GM21723 (cell line): ENCODE measurements around the gene F2R.
"Not testable (repeated sequence)": the region's sequence is repeated elsewhere in the genome, so short reads cannot be mapped to it uniquely, and the experiment has no call there.

Experiments
- ATAC-seq: cut with Tn5 transposase; IDR thresholded peaks from one replicate; pipeline ENCODE4 v1.9.1; 2021; ENCODE audit warnings: mild to moderate bottlenecking, moderate library complexity; ENCODE audit not compliant: unreplicated experiment

The F2R gene

DNA sequence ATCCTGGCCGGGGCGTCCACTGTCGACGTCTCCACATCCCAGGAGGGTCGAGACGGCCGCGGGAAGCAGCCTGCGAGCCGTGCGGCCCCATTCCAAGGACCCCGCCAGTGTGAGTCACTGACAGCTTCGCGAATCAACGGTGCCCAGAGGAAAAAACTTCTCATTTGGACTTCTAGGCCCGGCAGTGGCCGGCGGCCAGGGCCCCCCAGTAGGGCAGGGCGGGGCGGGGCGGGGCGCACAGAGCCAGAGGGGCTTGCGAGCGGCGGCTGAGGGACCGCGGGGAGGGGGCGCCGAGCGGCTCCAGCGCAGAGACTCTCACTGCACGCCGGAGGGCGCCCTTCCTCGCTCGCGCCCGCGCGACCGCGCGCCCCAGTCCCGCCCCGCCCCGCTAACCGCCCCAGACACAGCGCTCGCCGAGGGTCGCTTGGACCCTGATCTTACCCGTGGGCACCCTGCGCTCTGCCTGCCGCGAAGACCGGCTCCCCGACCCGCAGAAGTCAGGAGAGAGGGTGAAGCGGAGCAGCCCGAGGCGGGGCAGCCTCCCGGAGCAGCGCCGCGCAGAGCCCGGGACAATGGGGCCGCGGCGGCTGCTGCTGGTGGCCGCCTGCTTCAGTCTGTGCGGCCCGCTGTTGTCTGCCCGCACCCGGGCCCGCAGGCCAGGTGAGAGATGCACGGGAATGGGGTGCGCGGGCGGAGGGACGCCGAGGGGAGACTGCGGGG is at the start of gene F2R:
F2R (plus strand) TSS at position 391 of the 720 bp plus-strand sequence; CDS start at position 573, 182 bp downstream.
- peak; percentile 67 for ATAC-seq

DNA sequence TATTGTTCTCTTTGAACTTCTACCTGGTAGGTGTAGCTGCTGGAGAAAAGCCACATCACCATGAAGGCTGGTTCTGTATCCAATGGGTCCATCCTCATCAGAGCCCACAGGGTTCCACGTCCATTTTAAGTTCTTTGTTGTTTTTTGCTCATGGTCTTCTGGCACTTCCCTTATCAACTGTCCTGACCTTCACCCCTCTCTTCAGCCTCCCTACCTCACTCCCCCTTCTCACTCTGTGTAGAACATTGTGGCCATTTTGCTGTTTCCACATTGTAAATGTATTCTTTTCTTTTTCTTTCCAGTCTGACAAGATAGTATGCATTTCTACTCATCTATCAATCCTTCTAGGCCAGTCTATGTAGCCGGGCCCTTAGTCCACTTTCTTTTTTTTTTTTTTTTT is 48.4 kb upstream of the F2R start:
- ATAC-seq, result no peak

DNA sequence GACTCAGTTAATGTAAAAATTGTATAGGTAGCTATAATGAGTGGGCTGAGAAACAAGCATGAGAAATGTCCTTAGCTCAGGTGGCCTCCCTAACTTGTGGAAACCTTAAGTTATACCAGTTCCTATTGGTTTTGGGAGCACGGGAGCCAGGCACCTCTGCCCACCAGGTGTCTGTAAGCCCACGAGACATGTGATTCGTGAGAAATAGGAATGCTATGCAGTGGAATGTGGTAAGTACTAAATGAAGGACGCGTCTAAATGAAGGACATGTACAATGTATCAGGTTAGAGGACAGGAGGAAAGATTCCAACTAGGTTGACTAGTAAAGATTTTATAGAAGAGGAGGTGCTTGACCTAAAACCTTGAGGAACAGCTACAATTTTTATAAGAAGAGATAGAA is 46.7 kb upstream of the F2R start:
- ATAC-seq, result no peak

DNA sequence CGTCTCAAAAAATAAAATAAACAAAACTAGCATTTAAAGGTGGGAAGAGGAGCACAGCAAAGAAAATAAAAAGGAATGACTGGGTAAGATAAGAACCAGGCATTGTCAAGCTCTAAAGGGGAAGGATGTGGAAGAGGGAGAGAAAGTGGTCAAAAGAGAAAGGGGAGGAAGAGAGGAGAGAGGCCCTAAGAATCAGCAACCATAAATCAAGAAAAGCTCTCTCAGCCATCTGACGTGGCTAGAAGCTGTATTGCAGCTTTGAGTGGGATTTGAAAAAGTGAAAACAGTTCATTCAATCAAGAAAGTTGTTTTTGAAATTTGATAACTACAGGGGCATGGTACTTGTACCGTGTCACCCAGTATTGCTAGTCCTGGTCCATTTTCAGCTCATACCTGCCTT is 45.4 kb upstream of the F2R start:
- no peak for ATAC-seq

DNA sequence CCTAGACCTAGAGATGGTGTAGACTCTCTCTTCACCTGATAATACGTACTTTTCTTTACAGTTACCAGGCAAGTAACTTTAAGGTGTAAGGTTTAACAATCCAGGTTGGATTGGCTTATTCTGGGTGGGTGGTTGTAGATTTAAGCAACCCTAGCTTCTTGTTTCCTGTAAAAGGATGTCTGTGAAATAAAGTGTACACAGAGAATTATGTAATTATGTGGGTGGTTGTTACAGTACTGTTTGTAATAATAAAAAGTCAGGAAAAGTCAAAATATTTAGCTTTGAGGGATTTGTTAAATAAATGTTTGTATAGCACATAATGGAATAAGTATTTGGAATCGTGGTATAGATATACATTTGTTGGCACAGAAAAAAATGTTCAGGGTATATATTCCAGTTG is 43.7 kb upstream of the F2R start:
- no peak for ATAC-seq

DNA sequence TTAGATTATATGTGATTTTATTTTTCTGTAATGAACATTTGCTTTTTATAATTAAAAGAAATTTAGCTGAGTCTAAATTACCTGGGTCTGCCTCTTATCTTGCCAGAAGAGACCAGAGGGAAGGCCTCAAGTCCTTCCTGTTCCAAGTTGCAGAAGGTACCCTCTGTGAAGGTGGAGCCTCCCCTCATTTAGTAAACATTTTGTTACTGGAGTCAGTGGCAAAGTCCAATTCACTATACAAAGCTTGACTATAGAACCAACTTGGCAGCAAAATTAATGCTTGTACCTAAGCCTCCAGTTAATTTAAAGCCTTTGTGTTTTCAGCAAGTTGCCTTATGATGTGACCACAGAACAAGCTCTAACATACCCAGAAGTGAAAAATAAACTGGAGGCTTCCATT is 42.8 kb upstream of the F2R start:
- no peak for ATAC-seq

DNA sequence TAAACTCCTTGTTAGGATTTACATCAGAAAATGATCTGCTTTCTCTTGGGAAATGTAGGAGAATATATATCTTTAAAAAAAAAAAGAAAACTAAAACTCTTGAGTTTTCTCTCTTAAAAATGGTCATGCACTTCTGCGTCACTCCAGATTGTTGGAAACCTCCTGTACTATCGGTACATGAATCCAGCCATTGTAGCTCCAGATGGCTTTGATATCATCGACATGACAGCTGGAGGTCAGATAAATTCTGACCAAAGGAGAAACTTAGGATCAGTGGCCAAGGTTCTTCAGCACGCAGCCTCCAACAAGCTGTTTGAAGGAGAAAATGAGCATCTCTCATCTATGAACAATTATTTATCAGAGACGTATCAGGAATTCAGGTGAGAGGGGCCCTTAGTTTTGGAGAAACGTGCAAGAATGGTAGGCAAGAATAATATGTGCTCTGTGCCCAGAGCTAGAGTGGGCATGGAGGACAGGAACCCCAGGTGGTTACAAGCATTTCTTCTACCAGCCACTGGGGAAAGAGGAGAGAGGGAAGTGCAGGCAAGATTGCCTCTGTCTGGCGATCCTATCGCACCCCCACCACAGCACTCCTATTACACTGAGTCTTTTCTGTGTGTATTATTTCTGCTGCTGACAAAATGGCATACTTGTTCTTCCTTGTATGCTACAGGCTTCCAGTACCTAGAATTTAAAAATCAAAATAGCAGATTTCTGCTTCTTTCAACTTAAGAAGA is 41.4 kb upstream of the F2R start:
- no peak for ATAC-seq

DNA sequence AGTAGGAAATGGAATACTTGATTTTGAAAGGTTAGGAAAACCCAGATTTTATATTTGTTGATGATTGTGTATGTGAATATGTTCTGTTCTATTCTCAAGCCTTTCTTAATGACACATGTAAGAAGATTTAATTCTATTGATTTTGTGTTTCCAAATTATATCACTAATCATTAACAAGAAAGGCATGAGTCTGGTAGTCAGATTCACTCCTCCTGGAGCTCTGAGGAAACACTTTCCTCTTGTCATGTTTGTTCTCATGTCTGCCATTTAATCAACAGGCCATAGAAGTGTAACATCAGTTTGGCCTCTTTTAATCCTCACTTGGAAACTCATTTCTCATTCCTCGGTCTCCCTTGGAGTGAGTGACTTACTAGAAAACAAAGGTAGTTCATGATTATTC is 40.6 kb upstream of the F2R start:
- ATAC-seq, result no peak

DNA sequence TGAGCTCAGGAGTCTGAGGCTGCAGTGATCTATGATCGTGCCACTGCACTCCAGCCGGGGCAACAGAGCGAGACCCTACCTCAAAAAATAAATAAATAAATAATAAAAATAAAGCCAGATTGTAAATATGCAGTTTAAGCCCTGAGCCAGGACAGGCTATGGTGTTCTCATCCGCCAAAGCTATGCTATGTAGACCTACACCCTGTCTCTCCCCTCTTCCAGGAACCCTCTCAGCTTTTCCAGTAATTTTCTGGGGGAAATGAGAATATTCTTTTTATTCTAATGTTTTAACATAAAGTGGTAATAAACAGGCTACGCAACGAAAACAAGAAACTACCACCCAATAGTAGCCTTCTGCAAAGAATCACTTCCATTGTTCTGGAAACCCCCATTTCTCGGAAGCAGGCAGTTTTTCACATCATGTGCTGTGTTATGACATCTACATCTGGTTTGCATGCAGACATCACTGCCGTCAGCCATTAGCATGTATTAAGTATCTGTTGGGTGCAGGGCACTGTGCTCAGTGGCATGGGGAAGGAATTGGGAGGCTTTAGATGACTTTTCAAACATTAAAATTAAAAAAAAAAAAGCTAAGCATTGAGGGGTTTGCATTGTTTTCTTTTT is 38.0 kb upstream of the F2R start:
- ATAC-seq, result no peak

DNA sequence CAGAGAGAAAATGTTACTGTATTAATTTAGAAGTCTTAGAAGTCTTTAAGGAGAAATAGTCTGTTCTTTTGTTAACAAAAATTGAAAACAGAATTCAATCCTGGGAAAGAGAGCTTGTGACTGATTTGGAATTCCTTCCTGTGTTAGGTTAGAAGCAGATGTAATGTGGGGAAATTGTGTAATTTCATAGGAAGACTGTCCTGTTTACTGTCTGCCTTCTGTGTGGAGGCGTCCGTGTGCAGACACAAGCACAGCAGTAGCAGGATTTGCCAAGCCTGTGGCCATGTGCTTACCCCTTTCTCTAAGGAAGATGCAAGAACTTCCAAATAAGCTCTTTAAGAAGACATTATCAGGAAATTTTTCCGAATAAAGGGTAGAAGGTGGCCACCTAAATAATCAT is 36.7 kb upstream of the F2R start:
- ATAC-seq, result no peak

DNA sequence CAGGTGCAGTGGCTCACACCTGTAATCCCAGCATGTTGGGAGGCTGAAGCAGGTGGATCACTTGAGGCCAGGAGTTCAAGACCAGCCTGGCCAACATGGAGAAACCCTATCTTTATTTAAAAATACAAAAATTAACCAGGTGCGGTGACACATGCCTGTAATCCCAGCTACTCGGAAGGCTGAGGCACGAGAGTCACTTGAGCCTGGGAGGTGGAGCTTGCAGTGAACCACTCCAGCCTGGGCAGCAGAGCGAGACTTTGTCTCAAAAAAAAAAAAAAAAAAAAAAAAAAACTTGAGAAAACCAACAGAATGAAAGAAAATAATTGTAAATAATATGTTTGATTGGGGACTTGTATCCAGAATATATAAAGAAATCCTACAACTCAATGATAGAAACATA is 35.1 kb upstream of the F2R start:
- not testable (repeated sequence) for ATAC-seq

DNA sequence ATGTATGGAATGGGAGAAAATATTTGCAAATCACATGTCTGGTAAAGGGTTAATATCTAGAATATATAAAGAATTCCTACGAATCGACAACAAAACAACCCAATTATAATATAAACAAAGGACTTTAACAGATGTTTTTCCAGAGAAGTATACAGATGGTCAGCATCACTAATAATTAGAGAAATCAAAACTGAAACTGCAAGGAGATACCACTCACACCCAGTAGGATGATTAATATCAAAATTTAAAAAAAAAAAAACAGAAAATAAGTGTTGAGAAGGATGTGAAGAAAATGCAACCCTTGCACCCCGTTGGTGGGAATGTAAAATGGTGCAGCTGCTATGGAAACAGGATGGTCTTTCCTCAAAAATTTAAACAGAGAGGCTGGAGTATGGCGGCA is 34.6 kb upstream of the F2R start:
- no peak for ATAC-seq

DNA sequence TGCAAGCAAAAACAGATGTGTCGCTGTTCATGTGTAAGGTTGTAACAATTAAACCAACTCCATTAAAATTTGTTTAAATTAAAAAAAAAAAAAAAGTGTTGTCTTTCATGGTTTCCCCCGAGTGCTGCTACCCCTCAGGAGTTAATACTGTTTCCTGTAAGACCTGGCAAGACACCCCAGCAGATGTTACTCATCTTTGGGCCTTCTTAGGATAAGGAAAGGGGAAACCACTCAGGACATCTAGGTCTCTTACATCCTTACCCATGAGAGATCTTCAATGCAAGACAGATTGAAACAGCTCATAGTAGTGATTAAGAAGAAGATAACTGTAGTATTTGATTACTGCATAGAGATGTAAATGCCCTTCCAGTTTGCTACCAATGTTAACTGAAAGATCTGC is 33.5 kb upstream of the F2R start:
- no peak for ATAC-seq

DNA sequence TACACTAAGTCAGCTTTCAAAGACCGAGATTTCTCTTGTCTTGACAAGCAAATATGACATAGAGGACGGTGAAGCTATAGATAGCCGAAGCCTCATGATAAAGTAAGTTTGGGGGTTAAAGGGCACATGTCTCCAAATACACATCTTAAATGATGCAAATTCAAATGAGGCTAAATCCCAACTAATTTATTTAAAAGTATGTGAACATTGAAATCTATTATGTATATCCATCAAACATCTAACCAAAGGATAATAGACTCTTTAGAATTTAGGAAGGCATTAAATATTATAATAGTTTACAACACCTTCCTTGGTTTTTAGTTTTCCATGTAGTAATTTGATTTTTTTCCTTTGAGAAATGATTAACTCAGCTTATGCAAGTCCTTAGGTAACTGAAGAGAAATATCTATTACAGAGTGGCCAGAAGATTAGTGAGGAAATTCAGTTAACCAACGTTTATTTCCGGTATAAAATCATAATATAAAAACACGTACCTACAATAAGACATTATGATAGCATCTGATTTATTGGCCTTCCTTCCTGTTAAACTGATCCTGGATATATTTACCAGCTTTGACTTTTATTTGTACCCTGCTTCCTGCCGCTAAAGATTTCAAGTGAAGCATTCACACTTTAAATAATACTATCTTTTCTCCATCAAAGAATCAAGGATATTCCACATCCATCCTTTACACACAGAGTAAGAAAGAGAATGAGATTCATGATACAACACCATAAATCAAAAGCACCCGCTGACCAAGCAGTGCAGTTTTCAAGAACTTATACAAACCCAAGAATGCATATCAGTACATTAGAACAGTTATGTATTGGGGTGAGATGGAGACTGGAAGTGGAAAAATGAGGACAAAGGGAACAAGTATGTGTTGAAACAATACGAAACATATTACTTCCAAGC is 31.9 kb upstream of the F2R start:
- ATAC-seq, result no peak

DNA sequence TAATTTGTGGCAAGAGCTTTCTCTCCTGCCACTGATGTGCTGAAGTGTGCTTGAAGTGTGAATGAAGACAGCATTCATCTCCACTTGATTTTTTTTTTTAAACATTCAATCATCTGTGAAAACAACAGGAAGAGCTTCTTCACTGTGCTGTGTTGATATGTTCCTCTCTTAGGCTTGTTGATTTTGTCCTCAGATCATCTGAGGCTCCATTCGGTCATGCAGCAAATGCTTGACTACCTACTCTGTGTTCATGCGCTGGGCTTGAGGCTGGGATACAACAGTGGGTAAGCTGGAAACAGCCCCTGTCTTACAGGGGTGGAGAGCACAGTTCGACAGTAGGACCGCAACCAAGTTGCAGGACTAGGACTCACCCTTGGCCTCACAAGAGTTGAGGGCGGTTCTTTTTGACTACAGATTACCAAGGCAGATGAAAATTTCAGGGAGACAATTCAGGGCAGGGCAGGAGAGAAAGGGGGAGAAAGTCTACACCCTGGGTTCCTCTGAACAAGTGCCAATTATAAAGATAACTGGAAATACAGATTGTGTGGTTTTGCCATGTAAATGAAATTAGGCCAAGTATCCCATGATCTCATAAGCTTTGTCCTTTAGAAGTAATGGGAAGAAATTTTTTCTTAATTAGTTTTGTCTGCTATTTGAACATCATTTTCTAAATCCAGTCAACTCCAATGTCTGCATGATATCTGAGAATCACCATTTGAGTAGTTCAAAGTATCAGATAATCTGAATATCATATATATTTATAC is 31.0 kb upstream of the F2R start:
- no peak for ATAC-seq

DNA sequence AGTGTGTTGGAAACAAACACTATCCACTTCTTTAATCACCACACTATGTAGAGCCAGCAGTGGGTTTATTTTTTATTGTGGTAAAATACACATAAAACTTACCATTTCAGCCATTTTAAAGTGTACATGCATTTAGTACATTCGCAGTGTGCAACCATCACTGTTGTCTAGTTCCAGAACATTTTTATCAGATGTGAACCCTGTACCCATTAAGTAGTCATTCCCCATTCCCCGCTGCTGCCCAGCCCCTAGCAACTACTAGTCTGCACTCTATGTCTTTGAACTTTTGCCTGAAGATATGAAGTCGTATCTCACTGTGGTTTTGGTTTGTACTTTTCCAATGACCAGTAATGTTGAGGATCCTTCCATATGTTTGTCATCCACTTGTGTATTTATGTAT is 30.2 kb upstream of the F2R start:
- ATAC-seq, result no peak

DNA sequence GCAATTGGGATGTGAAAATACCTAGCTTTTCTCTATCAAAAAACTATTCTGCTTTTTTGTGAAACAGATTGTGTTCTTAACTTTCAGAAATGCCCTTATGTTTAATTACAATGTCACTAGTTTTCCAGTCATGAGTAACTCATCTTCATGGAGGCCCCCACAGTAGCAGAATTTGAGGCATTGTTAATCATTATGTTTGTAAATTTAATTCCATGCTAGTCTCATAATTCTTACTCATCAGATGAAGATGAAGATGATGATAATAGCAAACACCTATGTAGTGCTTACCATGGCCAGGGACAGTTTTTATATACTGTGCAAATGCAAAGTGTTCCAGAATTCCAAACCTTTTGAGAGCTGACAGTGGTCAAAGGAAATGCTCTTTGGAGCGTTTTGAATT is 27.7 kb upstream of the F2R start:
- no peak for ATAC-seq

DNA sequence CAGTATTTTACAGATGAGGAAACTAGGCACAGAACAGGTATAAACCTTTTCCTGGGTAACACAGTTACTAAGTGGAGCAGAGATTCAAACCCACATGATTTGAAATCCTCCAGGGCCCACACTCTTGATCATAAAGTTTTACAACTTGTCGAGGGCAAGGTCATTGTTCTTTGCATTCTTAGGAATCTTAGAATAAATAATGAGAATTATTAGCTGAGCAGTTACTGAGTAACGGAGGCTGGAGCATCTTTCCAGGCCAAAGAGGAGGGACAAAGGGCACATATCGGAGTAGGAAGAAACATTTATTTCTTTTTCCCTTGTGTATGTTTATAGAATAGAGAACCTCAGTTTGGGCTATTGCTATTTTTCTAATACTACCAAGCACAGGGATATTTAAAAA is 27.1 kb upstream of the F2R start:
- no peak for ATAC-seq

DNA sequence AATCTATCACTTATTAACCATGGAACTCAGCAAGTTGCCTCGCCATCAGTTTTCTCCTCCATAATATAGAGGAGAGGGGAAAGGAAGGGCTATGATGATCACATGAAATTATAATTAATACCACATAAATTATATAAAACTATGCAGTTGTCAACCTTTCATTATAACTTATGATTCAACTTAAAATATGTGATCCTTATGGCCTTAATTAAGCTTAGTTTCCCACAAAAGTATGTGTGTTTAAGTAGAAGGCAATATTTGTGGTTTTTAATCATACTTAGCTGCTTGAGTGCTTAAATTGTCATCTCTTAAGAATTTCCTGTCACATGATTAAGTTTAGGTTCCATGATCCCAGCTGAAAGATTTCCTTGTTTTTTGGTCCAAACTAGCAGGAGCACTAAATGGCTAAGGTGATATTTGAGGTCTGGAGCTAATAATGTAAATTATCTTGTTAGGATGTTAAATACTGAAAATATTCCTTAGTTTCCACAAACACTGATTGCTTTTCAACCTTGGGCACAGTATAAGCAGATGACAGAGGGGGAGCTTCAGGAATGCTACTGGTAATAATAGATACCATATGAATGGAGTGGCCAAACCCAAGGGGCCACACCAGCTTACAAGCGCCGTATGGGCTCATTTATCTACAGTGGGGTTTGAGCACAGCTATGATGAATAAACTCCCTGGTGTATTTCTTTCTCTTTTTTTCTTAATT is 26.4 kb upstream of the F2R start:
- ATAC-seq, result no peak
